GM21390 (cell line): ENCODE measurements around the gene PLEKHM3.
A peak's percentile ranks its signal among the peaks of the same experiment; 100 is the strongest.
"Not testable (repeated sequence)": the region's sequence is repeated elsewhere in the genome, so short reads cannot be mapped to it uniquely, and the experiment has no call there.

Experiments used
- ATAC-seq: cut with Tn5 transposase; IDR thresholded peaks from one replicate; pipeline ENCODE4 v1.9.1; 2021; ENCODE audit not compliant: unreplicated experiment

The PLEKHM3 gene

GRCh38 chr2:208037564-208038487 is 12.5 kb upstream of the PLEKHM3 start:
- no peak for ATAC-seq

GRCh38 chr2:208036357-208036756 is 11.0 kb upstream of the PLEKHM3 start:
- ATAC-seq, result no peak

- ATAC-seq, result no peak
Observed at GRCh38 chr2:208034503-208035140, 9.3 kb upstream of the PLEKHM3 start.

- peak; percentile 86 for ATAC-seq
Observed at GRCh38 chr2:208033701-208034502, 8.6 kb upstream of the PLEKHM3 start.

- ATAC-seq, result no peak
Observed at GRCh38 chr2:208031608-208032019, 6.3 kb upstream of the PLEKHM3 start.

- peak; percentile 21 for ATAC-seq
Observed at GRCh38 chr2:208025814-208026184, 472 bp upstream of the PLEKHM3 start.

GRCh38 chr2:208024091-208024490 is 1.2 kb downstream of the PLEKHM3 start:
- no peak for ATAC-seq

- ATAC-seq, result no peak
Observed at GRCh38 chr2:208020253-208020652, 5.1 kb downstream of the PLEKHM3 start.

GRCh38 chr2:208018124-208018712 is 7.1 kb downstream of the PLEKHM3 start:
- not testable (repeated sequence) for ATAC-seq

GRCh38 chr2:208017721-208018120 is 7.6 kb downstream of the PLEKHM3 start:
- no peak for ATAC-seq

GRCh38 chr2:208015475-208015874 is 9.9 kb downstream of the PLEKHM3 start:
- no peak for ATAC-seq

GRCh38 chr2:208013285-208014178 is 11.8 kb downstream of the PLEKHM3 start:
- no peak for ATAC-seq

- ATAC-seq, result no peak
Observed at GRCh38 chr2:208012449-208012848, 12.9 kb downstream of the PLEKHM3 start.

- no peak for ATAC-seq
Observed at GRCh38 chr2:208010506-208010905, 14.8 kb downstream of the PLEKHM3 start.

GRCh38 chr2:208006833-208007232 is 18.5 kb downstream of the PLEKHM3 start:
- ATAC-seq, result no peak

GRCh38 chr2:208006337-208006736 is 19.0 kb downstream of the PLEKHM3 start:
- ATAC-seq, result no peak

- ATAC-seq, result no peak
Observed at GRCh38 chr2:208001924-208002323, 23.4 kb downstream of the PLEKHM3 start.

GRCh38 chr2:208000701-208001395 is 24.5 kb downstream of the PLEKHM3 start:
- no peak for ATAC-seq

- no peak for ATAC-seq
Observed at GRCh38 chr2:207996848-207997247, 28.5 kb downstream of the PLEKHM3 start.
